GM19395 (cell line): ENCODE data around the gene EXOC3L2.

Experiments
- ATAC-seq: cut with Tn5 transposase; IDR thresholded peaks from one replicate; pipeline ENCODE4 v1.9.1; 2021; ENCODE audit warnings: mild to moderate bottlenecking, moderate library complexity; ENCODE audit not compliant: unreplicated experiment

Gene EXOC3L2

GRCh38 chr19:45223879-45224278 lies 21.3 kb downstream of the EXOC3L2 start:
- no peak for ATAC-seq

- no peak for ATAC-seq
These were observed 22.5 kb downstream of the EXOC3L2 start for GRCh38 chr19:45222724-45223123.

GRCh38 chr19:45218911-45219743 lies 26.1 kb downstream of the EXOC3L2 start:
- ATAC-seq, result no peak

- no peak for ATAC-seq
These were observed 26.8 kb downstream of the EXOC3L2 start for GRCh38 chr19:45218426-45218825.

GRCh38 chr19:45217957-45218334 lies 27.3 kb downstream of the EXOC3L2 start:
- no peak for ATAC-seq

- ATAC-seq, result no peak
These were observed 27.8 kb downstream of the EXOC3L2 start for GRCh38 chr19:45217193-45217956.

- no peak for ATAC-seq
These were observed 28.5 kb downstream of the EXOC3L2 start for GRCh38 chr19:45216667-45217066.

- ATAC-seq, result no peak
These were observed 29.6 kb downstream of the EXOC3L2 start for GRCh38 chr19:45215391-45216191.

- ATAC-seq, result no peak
These were observed 32.2 kb downstream of the EXOC3L2 start for GRCh38 chr19:45213031-45213430.

GRCh38 chr19:45211751-45212381 lies 33.3 kb downstream of the EXOC3L2 start:
- ATAC-seq, result no peak

- no peak for ATAC-seq
These were observed 38.9 kb downstream of the EXOC3L2 start for GRCh38 chr19:45206328-45206727.

GRCh38 chr19:45205810-45206209 lies 39.4 kb downstream of the EXOC3L2 start:
- no peak for ATAC-seq

- ATAC-seq, result no peak
These were observed 42.6 kb downstream of the EXOC3L2 start for GRCh38 chr19:45202637-45203036.

- ATAC-seq, result no peak
These were observed 44.6 kb downstream of the EXOC3L2 start for GRCh38 chr19:45200568-45200967.

- ATAC-seq, result no peak
These were observed 49.4 kb downstream of the EXOC3L2 start for GRCh38 chr19:45195764-45196163.

- no peak for ATAC-seq
These were observed 53.8 kb downstream of the EXOC3L2 start for GRCh38 chr19:45191375-45191774.

GRCh38 chr19:45189971-45190370 lies 55.2 kb downstream of the EXOC3L2 start:
- no peak for ATAC-seq

GRCh38 chr19:45187421-45188100 lies 57.6 kb downstream of the EXOC3L2 start:
- no peak for ATAC-seq

- ATAC-seq, result no peak
These were observed 58.5 kb downstream of the EXOC3L2 start for GRCh38 chr19:45186509-45187334.
